CD14-positive monocyte (primary cell): Measurements from ENCODE around the gene RAB5IF. TPM values are rescaled to one million over a fixed set of nuclear protein-coding genes. Genes with fewer than 3 reads are reported as not detected.

Experiments used
- DNase-seq, 3 donors: peaks; one replicate each; pipeline ENCODE4 v3.0.0-alpha.2; 2011 to 2022
- H2AFZ ChIP-seq: 2 replicates; pipeline ENCODE4 v1.6.0; 2012; ENCODE audit warnings: mild to moderate bottlenecking, low read depth, low read length, inconsistent platforms; ENCODE audit not compliant: insufficient read depth, poor library complexity, severe bottlenecking
- H3K27ac ChIP-seq, 2 donors: 1 replicate in 1 of 2; 2 replicates in 1 of 2; pipeline ENCODE4 v1.5.1; 2012 to 2013; ENCODE audit warnings: low read length in 2 of 2, control low read depth in 1 of 2, inconsistent platforms in 1 of 2, low read depth in 1 of 2, mild to moderate bottlenecking in 1 of 2
- H3K27me3 ChIP-seq, 2 donors: one replicate each; pipeline versions ENCODE4 v1.6.0 to v1.6.1; 2011 to 2013; ENCODE audit warnings: low read length in 2 of 2; ENCODE audit not compliant: control insufficient read depth in 2 of 2, insufficient read depth in 2 of 2
- H3K36me3 ChIP-seq, 2 donors: replicated peaks in 1 of 2; 1 replicate in 1 of 2; 2 replicates in 1 of 2; pipeline versions ENCODE4 v1.5.1 to v1.6.1; 2012 to 2013; ENCODE audit warnings: low read length in 2 of 2, control low read depth in 1 of 2, inconsistent platforms in 1 of 2, mild to moderate bottlenecking in 1 of 2; ENCODE audit not compliant: insufficient read depth in 2 of 2, control insufficient read depth in 1 of 2
- H3K4me1 ChIP-seq, 2 donors: 1 replicate in 1 of 2; 2 replicates in 1 of 2; pipeline versions ENCODE4 v1.5.1 to v1.6.1; 2012 to 2013; ENCODE audit warnings: low read length in 2 of 2, control low read depth in 1 of 2, inconsistent platforms in 1 of 2, mild to moderate bottlenecking in 1 of 2, moderate library complexity in 1 of 2; ENCODE audit not compliant: insufficient read depth in 2 of 2, control insufficient read depth in 1 of 2
- H3K4me2 ChIP-seq: replicated peaks from 2 replicates; pipeline ENCODE3; 2012; ENCODE audit warnings: low read length, moderate library complexity, mild to moderate bottlenecking; ENCODE audit not compliant: poor library complexity, severe bottlenecking; ENCODE audit errors: extremely low read depth
- H3K4me3 ChIP-seq, 3 experiments: fragments of 200-600 bp in 1 of 3; sonication (generic) in 1 of 3; replicated peaks in 1 of 3; 1 replicate in 2 of 3; 2 replicates in 1 of 3; pipeline ENCODE4 v1.5.1; 2011 to 2013; ENCODE audit warnings: low read length in 3 of 3, mild to moderate bottlenecking in 3 of 3, control low read depth in 2 of 3, low read depth in 2 of 3, inconsistent platforms in 1 of 3, moderate library complexity in 1 of 3
- H3K79me2 ChIP-seq: 2 replicates; pipeline ENCODE4 v1.6.0; 2012; ENCODE audit warnings: mild to moderate bottlenecking, control low read depth, inconsistent platforms, low read length, moderate library complexity; ENCODE audit not compliant: insufficient read depth
- H3K9ac ChIP-seq: 2 replicates; pipeline ENCODE4 v1.6.0; 2017; ENCODE audit warnings: low read length, mild to moderate bottlenecking; ENCODE audit not compliant: insufficient read depth, poor library complexity, severe bottlenecking
- H3K9me3 ChIP-seq, 2 donors: replicated peaks in 1 of 2; 1 replicate in 1 of 2; 2 replicates in 1 of 2; pipeline versions ENCODE4 v1.5.1 to v1.6.1; 2012 to 2013; ENCODE audit warnings: low read length in 2 of 2, control low read depth in 1 of 2; ENCODE audit not compliant: control insufficient read depth in 1 of 2, insufficient read depth in 1 of 2
- H4K20me1 ChIP-seq: 2 replicates; pipeline ENCODE4 v1.6.0; 2012; ENCODE audit warnings: mild to moderate bottlenecking, low read length, control low read depth, moderate library complexity; ENCODE audit not compliant: insufficient read depth
- H3K27ac Mint-ChIP-seq, 7 donors: one replicate each; pipeline ENCODE4 v1.8.0; 2020; ENCODE audit warnings: mild to moderate bottlenecking in 7 of 7, mixed read lengths in 7 of 7, moderate library complexity in 6 of 7, inconsistent platforms in 2 of 7
- H3K27me3 Mint-ChIP-seq, 3 donors: one replicate each; pipeline ENCODE4 v1.8.0; 2021 to 2022; ENCODE audit warnings: low read depth in 3 of 3, mild to moderate bottlenecking in 3 of 3, mixed read lengths in 3 of 3, moderate library complexity in 3 of 3, inconsistent platforms in 1 of 3
- H3K36me3 Mint-ChIP-seq, 2 donors: one replicate each; pipeline ENCODE4 v1.8.0; 2020; ENCODE audit warnings: mixed read lengths in 2 of 2, inconsistent platforms in 1 of 2, mild to moderate bottlenecking in 1 of 2
- H3K4me1 Mint-ChIP-seq: one replicate; pipeline ENCODE4 v1.8.0; 2020; ENCODE audit warnings: mild to moderate bottlenecking, mixed read lengths
- H3K4me3 Mint-ChIP-seq, 2 donors: one replicate each; pipeline ENCODE4 v1.8.0; 2020; ENCODE audit warnings: mild to moderate bottlenecking in 2 of 2, mixed read lengths in 2 of 2, moderate library complexity in 1 of 2
- H3K9me3 Mint-ChIP-seq, 7 donors: one replicate each; pipeline ENCODE4 v1.8.0; 2020 to 2022; ENCODE audit warnings: mixed read lengths in 7 of 7, mild to moderate bottlenecking in 6 of 7, moderate library complexity in 6 of 7, inconsistent platforms in 2 of 7
- CTCF ChIP-seq: fragments of 200-600 bp; IDR thresholded peaks from one replicate; pipeline ENCODE4 v1.8.0; 2022; ENCODE audit warnings: antibody characterized with exemption, mild to moderate bottlenecking
- WGBS: methylation state at CpG from one replicate; pipeline ENCODE4 v1.1.5; 2013; ENCODE audit warnings: missing lambda C conversion rate; ENCODE audit not compliant: insufficient coverage; 5-methylcytosine and 5-hydroxymethylcytosine counted together
- intact Hi-C, 2 donors: fragments of 100-400 bp; cut with micrococcal nuclease; formaldehyde crosslinking; loops; one replicate each; pipeline versions ENCODE4 v1.15.0 to v1.15.1; 2023
- polyA plus RNA-seq, 3 donors: library from polyadenylated mRNA; depleted of rRNA in 1 of 3; unstranded in 2 of 3; stranded (reverse) in 1 of 3; fragments of 300-500 nt in 2 of 3; fragments of >200 nt in 1 of 3; fragmentation: Illumina TruSeq in 2 of 3; gene quantifications; 1 replicate in 2 of 3; 2 replicates in 1 of 3; pipeline ENCODE4 v1.2.3, GENCODE V29; 2012 to 2021

The RAB5IF gene
- polyA plus RNA-seq, 3 donors, result 325 to 790 (median 757) TPM

- Histone ChIP-seq H3K79me2 (peaks cover 4% of the 10 kb centered on the region), H3K4me2 (no peak overlapping the region), H3K27me3 (no peaks in the 10 kb centered on the region), H3K9ac (no peak overlapping the region), H3K9me3 (no peaks in the 10 kb centered on the region), H2AFZ (no peak overlapping the region), H3K4me3 (no peak overlapping the region), H3K27ac (no peak overlapping the region), H3K4me1 (peaks cover 66 to 69% of the 10 kb centered on the region in 2 donors), H4K20me1 (peaks cover 10% of the 10 kb centered on the region), H3K36me3 (peaks cover 11 to 37% of the 10 kb centered on the region in 2 donors)
- Mint-ChIP-seq H3K9me3 (peaks cover 0 to 6% (median 0%) of the 10 kb centered on the region in 7 donors), H3K4me1 (peaks cover 70% of the 10 kb centered on the region), H3K27ac (peak overlapping the region in 4 of 7 donors; percentile 40 to 63 (median 52)), H3K4me3 (no peak overlapping the region), H3K27me3 (no peaks in the 10 kb centered on the region), H3K36me3 (peaks cover 29 to 48% of the 10 kb centered on the region in 2 donors)
- TF ChIP-seq CTCF, result no peak
- DNase-seq, result no peak
- WGBS, result 55% methylated on average over 5 of the region's 9 CpGs
- intact Hi-C loops, result loop anchor here (5.0 kb wide), 1 partner anchor 35 kb away; no protein-coding TSS in a partner anchor
These were observed 13.5 kb upstream of the RAB5IF start for GRCh38 chr20:36591854-36592641.

GRCh38 chr20:36593347-36593929 lies 12.1 kb upstream of the RAB5IF start:
- Mint-ChIP-seq H3K4me1 (peaks cover 57% of the 10 kb centered on the region), H3K27me3 (no peaks in the 10 kb centered on the region), H3K27ac (peak overlapping the region; percentile 83 to 95 (median 91)), H3K36me3 (peaks cover 27 to 46% of the 10 kb centered on the region in 2 donors), H3K9me3 (peaks cover 0 to 6% (median 0%) of the 10 kb centered on the region in 7 donors), H3K4me3 (no peak overlapping the region)
- H2AFZ ChIP-seq, result no peak overlapping the region
- intact Hi-C loops, result loop anchor here (5.0 kb wide), 1 partner anchor 36 kb away; no protein-coding TSS in a partner anchor
- no peak for TF ChIP-seq CTCF
- no peak overlapping the region for H3K9ac ChIP-seq
- H3K4me1 ChIP-seq, result peaks cover 52 to 57% of the 10 kb centered on the region in 2 donors
- DNase-seq, result peak in 1 of 3 donors; percentile 64
- H3K79me2 ChIP-seq, result peaks cover 4% of the 10 kb centered on the region
- H3K36me3 ChIP-seq, result peaks cover 9 to 34% of the 10 kb centered on the region in 2 donors
- 100% methylated on average over 4 of the region's 5 CpGs for WGBS
- no peak overlapping the region for H3K4me2 ChIP-seq
- H3K27me3 ChIP-seq, result no peaks in the 10 kb centered on the region
- H3K27ac ChIP-seq, result peak overlapping the region; percentile 57 to 88
- peaks cover 3% of the 10 kb centered on the region for H4K20me1 ChIP-seq
- H3K9me3 ChIP-seq, result no peaks in the 10 kb centered on the region
- no peak overlapping the region for H3K4me3 ChIP-seq
